Measurements from ENCODE around the gene PLN. TPM values are rescaled to one million over a fixed set of nuclear protein-coding genes. Genes with fewer than 3 reads are reported as not detected.

PLN gene
- total RNA-seq, 1 donor from 2014 or later, result not detected

GRCh38 chr6:118579786-118580185 lies 31.7 kb downstream of the PLN start:
- FAIRE-seq (no peak), DNase-seq (ENCODE audit: low read depth) (no peak)
- H3K27me3 ChIP-seq (ENCODE audit: control insufficient read depth, insufficient read depth, low read length), result no peaks in the 10 kb centered on the region
- no peak overlapping the region for H3K4me3 ChIP-seq (ENCODE audit: low read depth, low read length)
- TF ChIP-seq CTCF (IDR thresholded peaks at IDR 0.05; ENCODE audit: insufficient read depth, low read length, severe bottlenecking), result no peak
- peaks cover under 1% of the 10 kb centered on the region for H3K36me3 ChIP-seq (ENCODE audit: control insufficient read depth, insufficient read depth, low read length)

GRCh38 chr6:118580585-118581419 lies 32.7 kb downstream of the PLN start:
- no peaks in the 10 kb centered on the region for H3K27me3 ChIP-seq (ENCODE audit: control insufficient read depth, insufficient read depth, low read length)
- no peaks in the 10 kb centered on the region for H3K36me3 ChIP-seq (ENCODE audit: control insufficient read depth, insufficient read depth, low read length)
- no peak overlapping the region for H3K4me3 ChIP-seq (ENCODE audit: low read depth, low read length)
- no peak for FAIRE-seq
- DNase-seq (ENCODE audit: low read depth), result peak; percentile 63
- peak; percentile 66 for TF ChIP-seq CTCF (IDR thresholded peaks at IDR 0.05; ENCODE audit: insufficient read depth, low read length, severe bottlenecking)

GRCh38 chr6:118581489-118581959 lies 33.4 kb downstream of the PLN start:
- FAIRE-seq, result no peak
- no peak for TF ChIP-seq CTCF (IDR thresholded peaks at IDR 0.05; ENCODE audit: insufficient read depth, low read length, severe bottlenecking)
- H3K36me3 ChIP-seq (ENCODE audit: control insufficient read depth, insufficient read depth, low read length), result no peaks in the 10 kb centered on the region

GRCh38 chr6:118584911-118585310 lies 36.8 kb downstream of the PLN start:
- TF ChIP-seq CTCF (IDR thresholded peaks at IDR 0.05; ENCODE audit: insufficient read depth, low read length, severe bottlenecking), result no peak

More at GRCh38 chr6:118581489-118581959, 33.4 kb downstream of the PLN start:
- peak; percentile 56 for DNase-seq (ENCODE audit: low read depth)
- H3K4me3 ChIP-seq (ENCODE audit: low read depth, low read length), result no peak overlapping the region
- H3K27me3 ChIP-seq (ENCODE audit: control insufficient read depth, insufficient read depth, low read length), result no peaks in the 10 kb centered on the region

GRCh38 chr6:118586746-118587485 lies 38.8 kb downstream of the PLN start:
- Histone ChIP-seq H3K27me3 (ENCODE audit: control insufficient read depth, insufficient read depth, low read length) (no peaks in the 10 kb centered on the region), H3K4me3 (ENCODE audit: low read depth, low read length) (no peak overlapping the region), H3K36me3 (ENCODE audit: control insufficient read depth, insufficient read depth, low read length) (no peaks in the 10 kb centered on the region)
- DNase-seq (ENCODE audit: low read depth), result no peak
- no peak for FAIRE-seq
- TF ChIP-seq CTCF (IDR thresholded peaks at IDR 0.05; ENCODE audit: insufficient read depth, low read length, severe bottlenecking), result no peak

More at GRCh38 chr6:118584911-118585310, 36.8 kb downstream of the PLN start:
- Histone ChIP-seq H3K36me3 (ENCODE audit: control insufficient read depth, insufficient read depth, low read length) (no peaks in the 10 kb centered on the region), H3K27me3 (ENCODE audit: control insufficient read depth, insufficient read depth, low read length) (no peaks in the 10 kb centered on the region), H3K4me3 (ENCODE audit: low read depth, low read length) (no peak overlapping the region)
- DNase-seq (ENCODE audit: low read depth), result peak; percentile 12
- FAIRE-seq, result no peak

Measured in bronchial epithelial cell (primary cell).